GM13977 (cell line): ENCODE results near the gene KCNQ4.

Source experiments
- DNase-seq: peaks from one replicate; pipeline ENCODE4 v3.0.0; 2012; ENCODE audit warnings: low spot score
- CTCF ChIP-seq: IDR thresholded peaks from 2 replicates; pipeline ENCODE4 v1.5.1; 2012; ENCODE audit warnings: mild to moderate bottlenecking, control low read depth; ENCODE audit not compliant: insufficient read depth; ENCODE audit errors: extremely low read depth, missing control alignments
- in situ Hi-C: fragments of 300-500 bp; cut with MboI; formaldehyde crosslinking; loops from one replicate; pipeline ENCODE4 v1.12.0; 2022; ENCODE audit warnings: low sequenced_read_pairs, low pct_unique_long_range_greater_than_20kb, mixed read lengths, inconsistent platforms; ENCODE audit not compliant: unreplicated experiment

The KCNQ4 gene

GRCh38 chr1:40762144-40762923 lies 21.3 kb upstream of the KCNQ4 start:
- in situ Hi-C loops, result no loop called here
- DNase-seq, result peak; percentile 55
- TF ChIP-seq CTCF, result no peak

- TF ChIP-seq CTCF, result no peak
- in situ Hi-C loops, result no loop called here
- peak; percentile 48 for DNase-seq
These were observed 19.6 kb upstream of the KCNQ4 start for GRCh38 chr1:40763742-40764532.

GRCh38 chr1:40764981-40765380 lies 18.6 kb upstream of the KCNQ4 start:
- no peak for TF ChIP-seq CTCF
- in situ Hi-C loops, result no loop called here
- DNase-seq, result no peak

GRCh38 chr1:40766017-40766416 lies 17.6 kb upstream of the KCNQ4 start:
- no peak for DNase-seq
- TF ChIP-seq CTCF, result no peak
- in situ Hi-C loops, result no loop called here

GRCh38 chr1:40766560-40766959 lies 17.0 kb upstream of the KCNQ4 start:
- in situ Hi-C loops, result no loop called here
- no peak for TF ChIP-seq CTCF
- no peak for DNase-seq

GRCh38 chr1:40768146-40768990 lies 15.2 kb upstream of the KCNQ4 start:
- DNase-seq, result no peak
- in situ Hi-C loops, result no loop called here
- TF ChIP-seq CTCF, result no peak
